ENCODE results near the gene PSMD14.

DNA sequence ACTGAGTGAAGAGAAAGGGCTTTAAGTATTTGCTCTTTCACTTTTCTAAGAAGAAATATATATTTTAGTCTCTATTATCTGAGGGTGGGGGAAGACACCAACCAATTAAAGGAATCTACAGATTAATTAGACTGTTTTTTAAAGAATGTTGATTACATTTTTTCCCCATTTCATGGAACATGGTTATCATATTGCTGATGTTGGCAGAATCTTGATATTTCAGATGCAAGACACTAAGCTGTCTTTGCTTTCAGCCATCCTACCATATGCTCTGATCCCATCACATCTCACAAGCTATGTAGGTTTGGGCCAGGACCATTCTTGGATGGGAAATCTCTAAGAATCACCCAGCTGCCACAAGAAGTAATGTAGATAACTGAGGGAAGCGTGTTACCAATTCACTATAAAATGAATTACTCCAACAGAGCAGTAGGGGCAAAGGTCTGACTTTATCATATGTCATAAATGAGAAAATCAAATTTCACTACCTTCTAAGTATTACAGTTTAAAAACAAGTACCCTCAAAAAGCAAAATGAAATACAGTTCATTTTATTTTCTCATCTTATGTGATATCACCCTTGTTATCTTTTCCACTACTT is 101.2 kb downstream of the PSMD14 start:
- TF ChIP-seq PHF8 (conservative IDR thresholded peaks at IDR 0.05; ENCODE audit: low read depth, low read length) (no peak), POLR2A (IDR thresholded peaks at IDR 0.05; ENCODE audit: control extremely low read depth in 1 of 2, low read depth in 2 of 2, low read length in 2 of 2) (no peak), TAF1 (IDR thresholded peaks at IDR 0.05; ENCODE audit: low read depth, low read length) (no peak), CHD2 (IDR thresholded peaks at IDR 0.05; ENCODE audit: low read length) (no peak), GABPA (IDR thresholded peaks at IDR 0.05; ENCODE audit: borderline replicate concordance, insufficient read depth, low read length) (no peak), RAD21 (IDR thresholded peaks at IDR 0.05 in 1 of 2, conservative IDR thresholded peaks at IDR 0.05 in 1 of 2; ENCODE audit: low read depth in 2 of 2, low read length in 2 of 2) (no peak), SRF (IDR thresholded peaks at IDR 0.05; ENCODE audit: low read depth, low read length) (no peak), ZNF274 (IDR thresholded peaks at IDR 0.05; ENCODE audit: borderline replicate concordance, extremely low read depth, low read length) (no peak)
- TF ChIP-seq, protein P1, sequence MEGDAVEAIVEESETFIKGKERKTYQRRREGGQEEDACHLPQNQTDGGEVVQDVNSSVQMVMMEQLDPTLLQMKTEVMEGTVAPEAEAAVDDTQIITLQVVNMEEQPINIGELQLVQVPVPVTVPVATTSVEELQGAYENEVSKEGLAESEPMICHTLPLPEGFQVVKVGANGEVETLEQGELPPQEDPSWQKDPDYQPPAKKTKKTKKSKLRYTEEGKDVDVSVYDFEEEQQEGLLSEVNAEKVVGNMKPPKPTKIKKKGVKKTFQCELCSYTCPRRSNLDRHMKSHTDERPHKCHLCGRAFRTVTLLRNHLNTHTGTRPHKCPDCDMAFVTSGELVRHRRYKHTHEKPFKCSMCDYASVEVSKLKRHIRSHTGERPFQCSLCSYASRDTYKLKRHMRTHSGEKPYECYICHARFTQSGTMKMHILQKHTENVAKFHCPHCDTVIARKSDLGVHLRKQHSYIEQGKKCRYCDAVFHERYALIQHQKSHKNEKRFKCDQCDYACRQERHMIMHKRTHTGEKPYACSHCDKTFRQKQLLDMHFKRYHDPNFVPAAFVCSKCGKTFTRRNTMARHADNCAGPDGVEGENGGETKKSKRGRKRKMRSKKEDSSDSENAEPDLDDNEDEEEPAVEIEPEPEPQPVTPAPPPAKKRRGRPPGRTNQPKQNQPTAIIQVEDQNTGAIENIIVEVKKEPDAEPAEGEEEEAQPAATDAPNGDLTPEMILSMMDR (IDR thresholded peaks at IDR 0.05; ENCODE audit: control extremely low read depth in 1 of 3, insufficient read depth in 1 of 3, low read depth in 1 of 3, low read length in 3 of 3) = no peak
- TF ChIP-seq, protein P2, sequence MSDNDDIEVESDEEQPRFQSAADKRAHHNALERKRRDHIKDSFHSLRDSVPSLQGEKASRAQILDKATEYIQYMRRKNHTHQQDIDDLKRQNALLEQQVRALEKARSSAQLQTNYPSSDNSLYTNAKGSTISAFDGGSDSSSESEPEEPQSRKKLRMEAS (IDR thresholded peaks at IDR 0.05) = no peak
- TF ChIP-seq, protein P3, sequence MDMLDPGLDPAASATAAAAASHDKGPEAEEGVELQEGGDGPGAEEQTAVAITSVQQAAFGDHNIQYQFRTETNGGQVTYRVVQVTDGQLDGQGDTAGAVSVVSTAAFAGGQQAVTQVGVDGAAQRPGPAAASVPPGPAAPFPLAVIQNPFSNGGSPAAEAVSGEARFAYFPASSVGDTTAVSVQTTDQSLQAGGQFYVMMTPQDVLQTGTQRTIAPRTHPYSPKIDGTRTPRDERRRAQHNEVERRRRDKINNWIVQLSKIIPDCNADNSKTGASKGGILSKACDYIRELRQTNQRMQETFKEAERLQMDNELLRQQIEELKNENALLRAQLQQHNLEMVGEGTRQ (IDR thresholded peaks at IDR 0.05; ENCODE audit: low read length) = no peak

Data from H1 (cell line).